Gastrocnemius medialis (tissue), 4 donors: Measurements from ENCODE around the gene SBF1. TPM values are rescaled to one million over a fixed set of nuclear protein-coding genes. Genes with fewer than 3 reads are reported as not detected.

Experiments
- ATAC-seq, 2 donors: fragments of 150-250 bp; one replicate each; pipeline ENCODE4 v1.9.1; 2016
- DNase-seq, 2 donors: peaks; one replicate each; pipeline ENCODE4 v3.0.0-alpha.2; 2019
- H3K27ac ChIP-seq, 4 donors: fragments of 200-600 bp; sonication (generic); 1 replicate in 1 of 4; 2 replicates in 3 of 4; pipeline ENCODE4 v1.5.1; 2016 to 2018; ENCODE audit warnings: mild to moderate bottlenecking in 2 of 4, moderate library complexity in 1 of 4
- H3K27me3 ChIP-seq, 3 donors: fragments of 200-600 bp; sonication (generic) in 2 of 3; 1 replicate in 1 of 3; 2 replicates in 2 of 3; pipeline versions ENCODE4 v1.5.1 to v1.6.0; 2016 to 2019; ENCODE audit warnings: mild to moderate bottlenecking in 1 of 3, moderate library complexity in 1 of 3
- H3K36me3 ChIP-seq, 2 donors: fragments of 200-600 bp; sonication (generic) in 1 of 2; one replicate each; pipeline ENCODE4 v1.5.1; 2017 to 2018
- H3K4me1 ChIP-seq, 2 donors: fragments of 200-600 bp; sonication (generic) in 1 of 2; one replicate each; pipeline ENCODE4 v1.5.1; 2016 to 2017; ENCODE audit warnings: mild to moderate bottlenecking in 2 of 2
- H3K4me3 ChIP-seq, 4 donors: fragments of 200-600 bp; sonication (generic) in 3 of 4; 1 replicate in 1 of 4; 2 replicates in 3 of 4; pipeline ENCODE4 v1.5.1; 2016 to 2019; ENCODE audit warnings: mild to moderate bottlenecking in 2 of 4
- H3K9me3 ChIP-seq, 3 donors: fragments of 200-600 bp; sonication (generic) in 2 of 3; 1 replicate in 1 of 3; 2 replicates in 2 of 3; pipeline ENCODE4 v1.5.1; 2016 to 2019
- CTCF ChIP-seq, 5 experiments: fragments of 450-650 bp in 3 of 5; fragments of 200-600 bp in 2 of 5; sonication (generic) in 2 of 5; IDR thresholded peaks in 4 of 5; conservative IDR thresholded peaks in 1 of 5; 1 replicate in 4 of 5; 2 replicates in 1 of 5; pipeline ENCODE4 v1.5.1; 2016 to 2019; ENCODE audit warnings: antibody characterized with exemption in 5 of 5, mild to moderate bottlenecking in 3 of 5, moderate library complexity in 3 of 5
- POLR2A ChIP-seq, 2 donors: fragments of 450-650 bp; IDR thresholded peaks; one replicate each; pipeline ENCODE4 v1.6.1; 2017; ENCODE audit warnings: antibody characterized with exemption in 2 of 2, mild to moderate bottlenecking in 2 of 2, moderate library complexity in 2 of 2
- in situ Hi-C, 4 donors: fragments of 200-750 bp; cut with MboI; loops; one replicate each; pipeline versions ENCODE4 v1.15.0 to v1.8.0; 2017; ENCODE audit warnings: low sequenced_read_pairs in 4 of 4
- intact Hi-C: fragments of 100-400 bp; cut with DNase I; formaldehyde crosslinking; loops from one replicate; pipeline ENCODE4 v1.15.1; 2023; ENCODE audit warnings: low total_unique reads
- total RNA-seq, 4 donors: library from RNA; depleted of rRNA; stranded (reverse); fragments of >200 nt; gene quantifications; one replicate each; pipeline versions ENCODE4 v1.1.0 to v1.2.3, GENCODE V29; 2016

Gene SBF1
- total RNA-seq, 4 donors from 2014 or later = 50.5 to 116 (median 107) TPM

GRCh38 chr22:50446708-50447575 is 27.9 kb downstream of the SBF1 start:
- ATAC-seq (no peak), DNase-seq (no peak)
- Histone ChIP-seq H3K9me3 (no peaks in the 10 kb centered on the region), H3K27me3 (no peaks in the 10 kb centered on the region), H3K27ac (no peak overlapping the region), H3K4me1 (no peaks in the 10 kb centered on the region), H3K36me3 (peaks cover 0 to 24% of the 10 kb centered on the region in 2 donors), H3K4me3 (no peak overlapping the region)
- TF ChIP-seq POLR2A (IDR thresholded peaks at IDR 0.05) = no peak
- no peak for TF ChIP-seq CTCF (IDR thresholded peaks at IDR 0.05 in 4 of 5, conservative IDR thresholded peaks at IDR 0.05 in 1 of 5)
- in situ Hi-C loops = no loop called here
- intact Hi-C loops = no loop called here

- Histone ChIP-seq H3K4me3 (no peak overlapping the region), H3K4me1 (no peaks in the 10 kb centered on the region), H3K27ac (no peak overlapping the region), H3K27me3 (no peaks in the 10 kb centered on the region), H3K36me3 (peaks cover 0 to 24% of the 10 kb centered on the region in 2 donors), H3K9me3 (no peaks in the 10 kb centered on the region)
- intact Hi-C loops (no loop called here), in situ Hi-C loops (no loop called here)
- TF ChIP-seq CTCF (IDR thresholded peaks at IDR 0.05 in 4 of 5, conservative IDR thresholded peaks at IDR 0.05 in 1 of 5) (no peak), POLR2A (IDR thresholded peaks at IDR 0.05) (no peak)
- no peak for DNase-seq
- no peak for ATAC-seq
Observed at GRCh38 chr22:50445880-50446707, 28.7 kb downstream of the SBF1 start.

GRCh38 chr22:50445071-50445879 is 29.6 kb downstream of the SBF1 start:
- DNase-seq = no peak
- Histone ChIP-seq H3K9me3 (no peaks in the 10 kb centered on the region), H3K27ac (no peak overlapping the region), H3K4me1 (no peaks in the 10 kb centered on the region), H3K27me3 (no peaks in the 10 kb centered on the region), H3K36me3 (peaks cover 0 to 28% of the 10 kb centered on the region in 2 donors), H3K4me3 (no peak overlapping the region)
- intact Hi-C loops = no loop called here
- no peak for ATAC-seq
- in situ Hi-C loops = no loop called here
- TF ChIP-seq CTCF (IDR thresholded peaks at IDR 0.05 in 4 of 5, conservative IDR thresholded peaks at IDR 0.05 in 1 of 5) = no peak
- TF ChIP-seq POLR2A (IDR thresholded peaks at IDR 0.05) = no peak

GRCh38 chr22:50444663-50445062 is 30.2 kb downstream of the SBF1 start:
- Histone ChIP-seq H3K27ac (no peak overlapping the region), H3K27me3 (no peaks in the 10 kb centered on the region), H3K4me1 (no peaks in the 10 kb centered on the region), H3K4me3 (no peak overlapping the region), H3K9me3 (no peaks in the 10 kb centered on the region), H3K36me3 (peaks cover 0 to 34% of the 10 kb centered on the region in 2 donors)
- DNase-seq (no peak), ATAC-seq (no peak)
- intact Hi-C loops (no loop called here), in situ Hi-C loops (no loop called here)
- no peak for TF ChIP-seq POLR2A (IDR thresholded peaks at IDR 0.05)
- TF ChIP-seq CTCF (IDR thresholded peaks at IDR 0.05 in 4 of 5, conservative IDR thresholded peaks at IDR 0.05 in 1 of 5) = no peak
